CD4-positive, alpha-beta T cell (primary cell): Measurements from ENCODE around the gene SNX6. TPM values are rescaled to one million over a fixed set of nuclear protein-coding genes. Genes with fewer than 3 reads are reported as not detected.
A peak's percentile ranks its signal among the peaks of the same experiment; 100 is the strongest.

Source experiments
- ATAC-seq: fragments of 200-7000 bp; cut with Tn5 transposase; one replicate; pipeline ENCODE4 v1.10.0; 2022; ENCODE audit warnings: mild to moderate bottlenecking; ENCODE audit not compliant: poor library complexity
- CTCF ChIA-PET: fragments of 350-600 bp; sonication (Branson Sonifier 250); formaldehyde crosslinking; loops from one replicate; lab custom pipeline; 2021; ENCODE audit warnings: antibody characterized with exemption, inconsistent platforms; lab: Charles Lee
- POLR2A ChIA-PET: fragments of 350-600 bp; sonication (Branson Sonifier 250); formaldehyde crosslinking; loops from one replicate; lab custom pipeline; 2021; ENCODE audit warnings: antibody characterized with exemption, inconsistent platforms; lab: Charles Lee
- DNase-seq, 14 experiments: peaks; one replicate each; pipeline ENCODE4 v3.0.0-alpha.2; 2013 to 2020; ENCODE audit warnings: mixed read lengths in 2 of 14
- H3K27ac ChIP-seq, 2 donors: one replicate each; pipeline versions ENCODE4 v1.5.1 to v1.7.0; 2013; ENCODE audit warnings: low read length in 2 of 2, low read depth in 1 of 2, mild to moderate bottlenecking in 1 of 2
- H3K27me3 ChIP-seq, 2 experiments: 1 replicate in 1 of 2; 2 replicates in 1 of 2; pipeline versions ENCODE4 v1.6.1 to v1.7.0; 2013; ENCODE audit warnings: low read length in 2 of 2, control low read depth in 1 of 2, mild to moderate bottlenecking in 1 of 2, moderate library complexity in 1 of 2; ENCODE audit not compliant: insufficient read depth in 2 of 2, control insufficient read depth in 1 of 2
- H3K36me3 ChIP-seq: one replicate; pipeline ENCODE4 v1.6.1; 2013; ENCODE audit warnings: low read length, control low read depth; ENCODE audit not compliant: insufficient read depth
- H3K4me1 ChIP-seq: one replicate; pipeline ENCODE4 v1.6.1; 2013; ENCODE audit warnings: low read length, control low read depth; ENCODE audit not compliant: insufficient read depth
- H3K4me3 ChIP-seq: one replicate; pipeline ENCODE4 v1.5.1; 2013; ENCODE audit warnings: mild to moderate bottlenecking, low read length, moderate library complexity
- H3K9me3 ChIP-seq, 2 experiments: 1 replicate in 1 of 2; 2 replicates in 1 of 2; pipeline versions ENCODE4 v1.6.1 to v1.7.0; 2013; ENCODE audit warnings: low read length in 2 of 2, mild to moderate bottlenecking in 2 of 2, control low read depth in 1 of 2, moderate library complexity in 1 of 2; ENCODE audit not compliant: control insufficient read depth in 1 of 2, insufficient read depth in 1 of 2
- H3K27ac Mint-ChIP-seq: one replicate; pipeline ENCODE4 v1.8.0; 2020; ENCODE audit warnings: mixed read lengths
- H3K27me3 Mint-ChIP-seq: one replicate; pipeline ENCODE4 v1.8.0; 2021; ENCODE audit warnings: mixed read lengths
- H3K36me3 Mint-ChIP-seq: one replicate; pipeline ENCODE4 v1.8.0; 2021; ENCODE audit warnings: low read depth, mixed read lengths
- H3K4me1 Mint-ChIP-seq: one replicate; pipeline ENCODE4 v1.8.0; 2021; ENCODE audit warnings: low read depth, mixed read lengths
- H3K4me3 Mint-ChIP-seq: one replicate; pipeline ENCODE4 v1.8.0; 2020; ENCODE audit warnings: mild to moderate bottlenecking, mixed read lengths
- H3K9me3 Mint-ChIP-seq: one replicate; pipeline ENCODE4 v1.8.0; 2020; ENCODE audit warnings: mixed read lengths
- CTCF ChIP-seq: fragments of 200-600 bp; IDR thresholded peaks from one replicate; pipeline ENCODE4 v1.8.0; 2022; ENCODE audit warnings: antibody characterized with exemption, mild to moderate bottlenecking
- intact Hi-C, 2 experiments: fragments of 100-400 bp; cut with DNase I in 1 of 2; cut with micrococcal nuclease in 1 of 2; formaldehyde crosslinking; loops; one replicate each; pipeline versions ENCODE4 v1.15.1 to v1.9.0; 2023 to 2025; cut with DNase I, micrococcal nuclease
- polyA plus RNA-seq, 2 donors: library from polyadenylated mRNA; unstranded; fragments of 120-200 nt; gene quantifications; one replicate each; pipeline ENCODE4 v1.2.1, GENCODE V29; 2013
- total RNA-seq, 174 experiments: library from RNA in 2 of 174; stranded (reverse) in 2 of 174; gene quantifications; one replicate each; pipeline ENCODE4 v1.2.3 and lab custom pipeline; 2021 to 2026

The SNX6 gene
- total RNA-seq (10 to 100 TPM; 51.5 to 55.8 TPM), total RNA-seq (lab: John Stamatoyannopoulos, UW) (54.9 to 152 (median 106) reads per million in 172 experiments)
- polyA plus RNA-seq (2013, experiment 1 of 2) = 79.8 TPM
- polyA plus RNA-seq (2013, experiment 2 of 2) = 80.8 TPM

DNA sequence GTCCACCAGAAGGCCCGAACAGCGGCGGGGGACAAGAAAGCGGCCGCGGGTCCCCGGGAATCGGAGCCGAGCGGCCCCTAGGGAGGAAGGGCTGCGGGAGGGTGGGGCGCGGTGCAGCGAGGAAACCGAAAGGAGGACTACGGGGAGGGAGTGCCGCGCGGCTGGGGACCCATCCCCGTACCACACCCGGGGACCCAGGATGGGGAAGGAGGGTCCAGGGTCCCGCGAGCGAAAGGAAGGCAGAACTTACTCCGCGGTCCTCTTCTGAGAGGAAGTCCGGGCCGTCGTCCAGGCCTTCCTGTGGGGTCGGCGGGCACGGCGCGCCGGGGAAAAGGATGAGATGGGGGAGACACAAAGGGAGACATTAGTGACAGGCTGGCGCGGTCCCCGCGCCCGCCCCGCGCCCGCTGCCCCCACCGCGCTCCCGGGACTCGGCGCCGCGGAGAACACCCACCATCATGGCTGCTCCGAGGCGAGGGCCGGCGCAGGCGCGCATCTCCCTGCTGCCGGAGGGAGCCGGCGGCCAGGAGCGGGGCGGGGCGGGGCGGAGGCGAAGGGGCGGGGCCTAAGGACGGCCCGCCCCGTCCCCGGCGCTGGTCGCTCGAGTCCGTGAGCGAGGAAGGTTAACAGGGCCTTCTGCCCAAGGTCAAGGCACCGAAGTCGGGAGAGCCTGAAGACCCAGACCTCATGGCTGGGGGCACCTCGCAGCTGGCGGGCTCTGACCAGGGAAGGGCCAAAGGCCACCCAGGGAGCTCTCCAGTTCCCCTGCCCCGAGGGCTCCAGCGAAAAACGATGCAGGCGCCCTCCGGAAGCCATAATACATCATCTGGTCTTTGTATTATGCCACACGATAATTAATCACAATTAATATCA is at the start of gene SNX6:
TSS of gene SNX6 (minus strand) at position 492 of the 873 bp plus-strand sequence. CDS start at position 460, 32 bp downstream.
- Mint-ChIP-seq H3K4me3 (peak within 1 kb of the TSS; percentile 95), H3K36me3 (peaks cover 30% of the 10 kb centered on the region), H3K27me3 (no peaks in the 10 kb centered on the region), H3K9me3 (no peaks in the 10 kb centered on the region), H3K4me1 (peaks cover 27% of the 10 kb centered on the region), H3K27ac (peak within 1 kb of the TSS; percentile 88)
- Histone ChIP-seq H3K27ac (peak within 1 kb of the TSS; percentile 86 to 89), H3K4me3 (peak within 1 kb of the TSS; percentile 96), H3K9me3 (no peaks in the 10 kb centered on the region), H3K36me3 (peaks cover 3% of the 10 kb centered on the region), H3K27me3 (no peaks in the 10 kb centered on the region), H3K4me1 (peaks cover 39% of the 10 kb centered on the region)
- intact Hi-C loops = loop anchor here in 1 of 2 experiments (2.0 to 5.0 kb wide), 4 partner anchors 87 to 1197 kb away; partner anchors contain the start of genes BRMS1L and PRORP
- TF ChIP-seq CTCF = no peak
- ChIA-PET POLR2A (interaction anchor here (0.6 to 1.3 kb wide), 9 partner anchors 9 to 353 kb away, joined by 3 to 11 read pairs (median 4); partner anchors contain the start of genes CFL2 and SRP54), CTCF (no interaction called here)
- ATAC-seq = peak; percentile 96
- peak; percentile 73 to 94 (median 81) for DNase-seq

DNA sequence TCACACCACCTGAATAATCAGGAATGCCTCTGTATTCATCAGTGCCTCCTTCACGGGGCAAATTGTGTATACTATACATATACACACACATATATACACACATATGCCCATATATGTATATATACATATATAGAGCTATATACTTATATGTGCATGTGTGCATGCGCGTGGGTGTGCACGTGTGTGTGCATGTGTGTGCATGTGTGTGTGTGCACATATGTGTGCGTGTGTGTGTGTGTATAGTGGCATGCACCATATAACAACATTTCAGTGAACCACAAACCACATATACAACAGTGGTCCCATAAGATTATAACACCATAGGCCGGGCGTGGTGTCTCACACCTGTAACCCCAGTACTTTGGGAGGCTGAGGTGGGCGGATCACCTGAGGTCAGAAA is 48.8 kb upstream of the SNX6 start:
- no peaks in the 10 kb centered on the region for H3K4me1 ChIP-seq
- CTCF ChIA-PET = interaction anchor here (1.2 kb wide), 1 partner anchor 44 kb away, joined by 4 read pairs; no protein-coding TSS in a partner anchor
- H3K36me3 Mint-ChIP-seq = no peaks in the 10 kb centered on the region

DNA sequence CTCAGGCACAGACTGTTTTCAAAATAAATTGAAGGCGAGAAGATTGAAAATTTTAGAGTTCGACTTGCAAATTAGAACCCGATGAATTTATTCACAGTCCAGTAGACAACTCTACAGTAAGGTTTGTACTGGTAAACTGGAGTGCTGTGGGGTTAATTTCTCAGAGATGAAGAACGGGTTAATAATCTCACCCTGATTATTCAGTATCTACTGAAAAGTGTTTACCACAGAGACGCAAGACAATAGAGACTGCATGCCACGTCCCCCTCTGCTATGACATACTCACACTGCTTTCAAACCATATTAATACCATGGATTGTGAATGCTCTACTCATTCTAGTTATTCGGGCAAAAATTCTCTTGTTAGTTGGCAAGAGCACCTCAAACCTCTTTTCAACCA is 48.4 kb upstream of the SNX6 start:
- intact Hi-C loops = no loop called here
- Histone ChIP-seq H3K4me1 (no peaks in the 10 kb centered on the region), H3K27ac (no peak overlapping the region), H3K9me3 (no peaks in the 10 kb centered on the region), H3K4me3 (no peak overlapping the region), H3K36me3 (no peaks in the 10 kb centered on the region), H3K27me3 (no peaks in the 10 kb centered on the region)
- ATAC-seq = no peak
- Mint-ChIP-seq H3K27me3 (no peaks in the 10 kb centered on the region), H3K4me1 (no peaks in the 10 kb centered on the region), H3K4me3 (no peak overlapping the region), H3K36me3 (no peaks in the 10 kb centered on the region), H3K9me3 (no peaks in the 10 kb centered on the region), H3K27ac (no peak overlapping the region)
- TF ChIP-seq CTCF = no peak
- ChIA-PET POLR2A (no interaction called here), CTCF (interaction anchor here (0.7 kb wide), 1 partner anchor 45 kb away, joined by 3 read pairs; no protein-coding TSS in a partner anchor)
- no peak for DNase-seq

More for the DNA sequence above, 48.8 kb upstream of the SNX6 start:
- Histone ChIP-seq H3K27me3 (no peaks in the 10 kb centered on the region), H3K9me3 (no peaks in the 10 kb centered on the region), H3K4me3 (no peak overlapping the region), H3K36me3 (no peaks in the 10 kb centered on the region), H3K27ac (no peak overlapping the region)
- no peaks in the 10 kb centered on the region for H3K4me1 Mint-ChIP-seq
- DNase-seq = no peak
- no peak for ATAC-seq
- no peak overlapping the region for H3K27ac Mint-ChIP-seq
- H3K4me3 Mint-ChIP-seq = no peak overlapping the region
- H3K27me3 Mint-ChIP-seq = no peaks in the 10 kb centered on the region
- POLR2A ChIA-PET = no interaction called here
- H3K9me3 Mint-ChIP-seq = no peaks in the 10 kb centered on the region
- intact Hi-C loops = no loop called here
- TF ChIP-seq CTCF = no peak
